Measurements from ENCODE around the gene MON2. TPM values are rescaled to one million over a fixed set of nuclear protein-coding genes. Genes with fewer than 3 reads are reported as not detected.
"Not testable (repeated sequence)": the region's sequence is repeated elsewhere in the genome, so short reads cannot be mapped to it uniquely, and the experiment has no call there.

Gene MON2
- 10 to 100 TPM; 75.1 to 79.3 TPM for total RNA-seq
- polyA plus RNA-seq: 10 to 100 TPM; 11.3 to 18.5 (median 11.5) TPM
- total RNA-seq: 77.5 to 169 (median 118) reads per million in 6 experiments

DNA sequence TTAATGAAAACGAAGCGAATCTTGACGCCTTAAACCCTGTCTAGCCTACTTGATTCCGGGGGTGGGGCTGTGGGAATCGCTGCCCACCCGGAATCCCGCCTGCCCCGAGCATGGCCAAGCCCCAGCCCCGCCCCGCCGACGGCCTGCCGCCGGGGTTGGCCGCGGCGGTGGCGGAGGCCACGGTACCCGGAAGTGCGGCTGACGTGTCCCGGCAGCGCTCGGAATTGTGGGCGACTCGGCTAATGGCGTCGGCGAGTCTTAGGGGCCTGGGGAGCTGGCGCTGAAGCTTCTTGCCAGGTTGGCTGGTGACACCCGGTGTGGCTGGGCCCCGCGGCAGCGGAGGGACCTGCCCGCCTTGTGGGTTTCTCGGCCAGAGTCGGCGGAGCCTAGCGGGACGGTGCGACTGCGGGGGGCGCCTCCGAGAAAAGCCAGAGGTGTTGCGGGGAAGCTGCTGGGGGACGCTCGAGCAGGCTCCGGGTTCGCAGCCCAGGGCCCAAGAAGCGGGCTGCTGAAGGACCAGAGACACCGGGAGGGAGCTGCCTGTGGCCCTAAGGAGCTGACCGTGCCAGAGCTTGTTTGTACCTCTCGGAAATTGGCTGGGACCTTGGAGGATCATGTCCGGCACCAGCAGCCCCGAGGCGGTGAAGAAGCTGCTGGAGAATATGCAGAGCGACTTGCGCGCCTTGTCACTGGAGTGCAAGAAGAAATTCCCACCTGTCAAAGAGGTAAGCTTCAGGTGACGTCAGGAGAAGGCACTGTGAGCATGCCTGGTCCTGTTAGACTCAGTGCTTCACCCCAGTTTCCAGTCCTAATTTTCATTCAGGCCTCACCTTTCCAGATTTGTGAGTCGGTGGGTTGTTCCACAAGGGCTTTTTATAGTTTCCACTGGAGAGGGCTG is at the start of gene MON2:
MON2 (plus strand) TSS at position 233 of the 898 bp plus-strand sequence; CDS start at position 615, 382 bp downstream.
- peak; percentile 92 to 95 for ATAC-seq
- H3K36me3 Mint-ChIP-seq: peaks cover 0 to 11% (median 5%) of the 10 kb centered on the region in 3 donors
- peaks cover 9 to 31% (median 20%) of the 10 kb centered on the region in 4 donors for H3K4me1 Mint-ChIP-seq
- H3K4me3 Mint-ChIP-seq: peak within 1 kb of the TSS; percentile 88 to 98 (median 92)
- peak; percentile 81 to 92 (median 84) for DNase-seq
- POLR2A ChIA-PET: interaction anchor here (0.6 to 2.0 kb wide), 5 partner anchors 9 to 207 kb away, joined by 3 to 21 read pairs (median 5); partner anchors contain the start of gene USP15
- H3K9me3 Mint-ChIP-seq: peaks cover 0 to 19% (median 6%) of the 10 kb centered on the region in 9 donors
- peaks cover 0 to 3% (median 0%) of the 10 kb centered on the region in 5 donors for H3K27me3 Mint-ChIP-seq
- peak within 1 kb of the TSS; percentile 93 to 98 (median 96) for H3K27ac Mint-ChIP-seq

DNA sequence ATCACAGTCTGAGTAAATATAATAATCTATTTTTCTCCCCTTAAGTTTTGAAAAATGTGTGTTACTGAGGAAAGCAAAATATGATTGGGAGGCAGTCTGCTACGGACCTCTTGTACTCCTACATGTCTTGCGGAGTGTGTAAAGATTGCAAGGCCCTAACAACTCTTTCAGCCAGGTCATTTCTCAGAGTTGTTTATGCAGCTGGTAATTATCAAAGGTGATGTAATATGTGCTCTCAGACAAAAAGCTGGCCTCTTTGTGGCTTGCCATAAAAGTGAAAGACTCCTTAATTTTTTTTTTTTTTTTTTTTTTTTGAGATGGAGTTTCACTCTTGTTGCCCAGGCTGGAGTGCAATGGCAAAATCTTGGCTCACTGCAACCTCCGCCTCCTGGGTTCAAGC is 40.5 kb upstream of the MON2 start:
- Mint-ChIP-seq H3K4me1 (no peaks in the 10 kb centered on the region), H3K4me3 (no peak overlapping the region), H3K27me3 (peaks cover 0 to 12% (median 4%) of the 10 kb centered on the region in 5 donors), H3K9me3 (peaks cover 16 to 59% (median 37%) of the 10 kb centered on the region in 9 donors), H3K27ac (no peak overlapping the region), H3K36me3 (peaks cover 0 to 32% (median 6%) of the 10 kb centered on the region in 3 donors)
- ATAC-seq (no peak), DNase-seq (no peak)
- POLR2A ChIA-PET: interaction anchor here (0.6 kb wide), 1 partner anchor 25 kb away, joined by 5 read pairs; no protein-coding TSS in a partner anchor

- Mint-ChIP-seq H3K27ac (no peak overlapping the region), H3K4me1 (peaks cover 0 to 2% (median 1%) of the 10 kb centered on the region in 4 donors), H3K9me3 (peaks cover 8 to 29% (median 17%) of the 10 kb centered on the region in 9 donors), H3K4me3 (no peak overlapping the region), H3K27me3 (peaks cover 2 to 16% (median 11%) of the 10 kb centered on the region in 5 donors), H3K36me3 (peaks cover 0 to 13% (median 6%) of the 10 kb centered on the region in 3 donors)
- no peak for DNase-seq
- no peak for ATAC-seq
- POLR2A ChIA-PET: no interaction called here
Observed at GRCh38 chr12:62429457-62429856, 37.2 kb upstream of the MON2 start.

DNA sequence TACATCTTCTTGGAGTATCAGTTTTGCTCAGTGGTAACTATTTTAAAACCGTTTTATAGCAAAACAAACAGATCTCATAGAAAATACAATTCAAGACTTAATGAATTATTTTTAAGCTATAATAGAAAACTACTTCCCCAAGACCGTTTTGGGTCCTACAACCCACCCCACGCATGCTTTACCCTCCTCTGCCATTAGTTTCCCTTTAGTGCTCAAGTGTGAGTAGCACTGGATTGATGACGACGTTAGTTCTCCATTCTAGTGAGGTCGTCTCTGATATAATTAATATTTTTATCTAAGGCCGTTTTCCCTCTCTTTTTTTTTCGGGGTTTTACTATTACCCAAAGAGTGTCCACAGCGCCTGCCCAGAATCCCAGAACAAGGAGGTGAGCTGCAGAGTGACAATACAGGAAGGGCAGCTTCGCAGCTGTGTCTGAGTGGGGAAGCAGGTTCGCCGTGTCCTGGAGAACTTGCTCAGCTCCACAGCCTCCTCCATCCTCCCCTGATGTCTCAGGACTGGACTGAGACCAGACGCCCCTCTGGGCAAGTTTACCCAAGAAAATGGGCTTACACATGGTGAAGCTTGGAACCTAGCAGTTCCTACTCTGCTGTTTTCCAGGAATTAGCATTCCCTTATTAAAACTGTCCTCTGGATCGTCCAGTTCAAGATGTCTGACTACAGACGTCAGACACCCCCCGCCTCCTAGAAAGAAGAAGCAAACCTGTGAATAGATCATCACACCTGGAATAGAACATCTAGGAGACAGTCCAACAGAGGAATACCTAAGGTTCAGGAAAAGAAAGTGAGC is 31.9 kb upstream of the MON2 start:
- peaks cover 11 to 24% (median 17%) of the 10 kb centered on the region in 4 donors for H3K4me1 Mint-ChIP-seq
- POLR2A ChIA-PET: interaction anchor here (1.0 to 1.5 kb wide), 2 partner anchors 17 to 33 kb away, joined by 3 to 5 read pairs; partner anchors contain the start of gene MON2
- ATAC-seq (peak; percentile 35), DNase-seq (no peak)
- H3K27ac Mint-ChIP-seq: no peak overlapping the region
- H3K27me3 Mint-ChIP-seq: peaks cover 15 to 49% (median 24%) of the 10 kb centered on the region in 5 donors
- no peaks in the 10 kb centered on the region for H3K9me3 Mint-ChIP-seq
- H3K4me3 Mint-ChIP-seq: peak overlapping the region; percentile 78 to 91 (median 86)
- H3K36me3 Mint-ChIP-seq: no peaks in the 10 kb centered on the region

DNA sequence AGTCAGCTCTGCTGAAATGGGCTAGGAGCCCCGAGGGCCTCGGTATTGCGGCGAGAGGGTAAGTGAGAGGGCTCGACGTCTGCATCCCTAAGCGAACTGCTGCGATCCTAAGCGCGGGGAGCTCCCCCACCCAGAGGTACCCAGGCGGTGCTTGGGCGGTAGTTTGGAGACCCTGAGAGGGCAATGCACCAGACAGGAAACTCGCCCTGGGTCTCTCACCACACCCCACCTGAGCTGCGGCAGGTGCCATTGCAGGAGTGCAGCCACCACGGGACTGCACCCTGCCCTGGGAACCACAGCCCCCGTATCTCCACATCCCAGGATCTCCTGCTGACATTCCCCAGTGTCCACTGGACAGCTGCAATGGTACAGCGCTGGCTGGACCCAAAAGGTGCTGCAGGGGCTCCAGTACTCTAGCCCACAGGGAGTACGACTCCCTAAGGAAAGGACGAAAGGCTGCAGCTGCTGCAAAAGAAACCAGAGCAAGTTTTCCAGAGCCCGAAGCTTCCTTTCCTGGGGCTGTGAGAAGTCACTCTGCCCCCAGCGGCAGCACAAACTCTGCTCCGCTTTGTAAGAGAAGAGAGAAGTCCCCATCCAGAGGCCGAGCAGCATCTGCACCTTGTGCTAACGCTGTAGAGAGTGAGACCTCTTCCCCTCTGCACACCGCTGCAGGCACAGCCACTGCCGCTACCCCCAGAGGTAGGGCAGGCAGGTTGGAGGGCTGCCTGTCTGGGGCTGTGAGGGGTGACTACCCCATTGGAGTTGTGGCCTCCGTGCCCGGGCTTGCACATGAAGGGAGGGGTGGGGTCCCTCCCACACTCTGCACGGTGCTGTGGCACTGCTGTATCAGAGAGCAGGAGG is 31.1 kb upstream of the MON2 start:
- POLR2A ChIA-PET: interaction anchor here (1.0 to 1.5 kb wide), 2 partner anchors 18 to 32 kb away, joined by 3 to 5 read pairs; partner anchors contain the start of gene MON2
- Mint-ChIP-seq H3K36me3 (no peaks in the 10 kb centered on the region), H3K27ac (peak overlapping the region in 4 of 10 donors; percentile 34 to 65 (median 45))

GRCh38 chr12:62436164-62436503 is 30.5 kb upstream of the MON2 start:
- ATAC-seq: no peak
- Mint-ChIP-seq H3K4me1 (peaks cover 11 to 24% (median 17%) of the 10 kb centered on the region in 4 donors), H3K9me3 (peaks cover 0 to 6% (median 2%) of the 10 kb centered on the region in 9 donors), H3K27ac (peak overlapping the region in 1 of 10 donors; percentile 9), H3K36me3 (no peaks in the 10 kb centered on the region), H3K27me3 (peaks cover 12 to 49% (median 21%) of the 10 kb centered on the region in 5 donors), H3K4me3 (peak overlapping the region; percentile 78 to 91 (median 86))
- POLR2A ChIA-PET: interaction anchor here (1.5 kb wide), 1 partner anchor 31 kb away, joined by 5 read pairs; the partner anchor contains the start of gene MON2
- DNase-seq: no peak

More for the DNA sequence above, 31.1 kb upstream of the MON2 start:
- Mint-ChIP-seq H3K4me3 (peak overlapping the region; percentile 78 to 91 (median 86)), H3K9me3 (peaks cover 0 to under 1% (median 0%) of the 10 kb centered on the region in 9 donors), H3K27me3 (peaks cover 14 to 49% (median 21%) of the 10 kb centered on the region in 5 donors), H3K4me1 (peaks cover 11 to 24% (median 17%) of the 10 kb centered on the region in 4 donors)
- peak; percentile 79 to 80 for ATAC-seq
- DNase-seq: peak in 9 of 10 donors; percentile 2 to 64 (median 23)

DNA sequence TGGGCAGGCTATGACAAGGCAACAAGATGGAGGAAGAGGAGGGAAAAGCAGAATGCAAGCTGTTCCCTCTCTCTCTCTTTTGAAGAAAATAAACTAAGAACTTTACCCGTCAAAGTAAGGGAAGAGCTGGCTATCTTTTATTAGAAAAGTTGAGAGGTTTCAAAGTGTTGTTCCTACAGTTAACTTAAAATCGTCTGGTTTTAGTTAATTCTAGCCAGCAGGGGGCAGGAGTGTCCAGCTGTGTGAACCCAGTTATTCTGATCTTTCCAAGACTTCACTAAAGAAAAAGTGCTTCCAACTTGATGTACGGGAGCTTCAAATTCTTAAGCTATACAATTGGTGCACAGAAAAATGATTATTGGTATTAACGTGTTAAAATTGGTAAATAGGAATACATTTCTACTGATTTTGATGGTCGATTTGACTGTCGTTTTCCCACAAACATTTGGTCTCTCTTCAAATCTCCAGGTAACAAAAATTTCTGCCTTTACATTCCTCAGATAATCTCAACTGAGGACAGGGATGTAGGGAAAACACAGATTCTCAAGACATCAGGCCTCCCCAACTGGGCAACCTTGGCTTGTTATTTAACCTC is 28.4 kb upstream of the MON2 start:
- POLR2A ChIA-PET: no interaction called here
- ATAC-seq (peak in 1 of 2 donors; percentile 33), DNase-seq (peak; percentile 19 to 73 (median 45))
- H3K27me3 Mint-ChIP-seq: peaks cover 9 to 43% (median 15%) of the 10 kb centered on the region in 5 donors
- H3K4me3 Mint-ChIP-seq: no peak overlapping the region
- H3K36me3 Mint-ChIP-seq: peaks cover 0 to 9% (median 0%) of the 10 kb centered on the region in 3 donors
- H3K4me1 Mint-ChIP-seq: peaks cover 11 to 24% (median 17%) of the 10 kb centered on the region in 4 donors
- no peak overlapping the region for H3K27ac Mint-ChIP-seq
- H3K9me3 Mint-ChIP-seq: peaks cover 4 to 26% (median 18%) of the 10 kb centered on the region in 9 donors

- Mint-ChIP-seq H3K27ac (no peak overlapping the region), H3K27me3 (peaks cover 0 to 3% (median 0%) of the 10 kb centered on the region in 5 donors), H3K4me1 (no peaks in the 10 kb centered on the region), H3K36me3 (peaks cover 0 to 18% (median 5%) of the 10 kb centered on the region in 3 donors), H3K4me3 (no peak overlapping the region), H3K9me3 (peaks cover 3 to 44% (median 25%) of the 10 kb centered on the region in 9 donors)
- ATAC-seq: no peak
- no peak for DNase-seq
- POLR2A ChIA-PET: no interaction called here
Observed at GRCh38 chr12:62446754-62447452, 19.7 kb upstream of the MON2 start.

GRCh38 chr12:62448436-62448835 is 18.2 kb upstream of the MON2 start:
- Mint-ChIP-seq H3K27ac (no peak overlapping the region), H3K36me3 (peaks cover 0 to 11% (median 5%) of the 10 kb centered on the region in 3 donors), H3K9me3 (peaks cover 2 to 28% (median 12%) of the 10 kb centered on the region in 9 donors), H3K4me1 (no peaks in the 10 kb centered on the region), H3K27me3 (peaks cover 0 to 3% (median 0%) of the 10 kb centered on the region in 5 donors), H3K4me3 (no peak overlapping the region)
- DNase-seq: no peak
- no peak for ATAC-seq
- POLR2A ChIA-PET: no interaction called here

- H3K4me1 Mint-ChIP-seq, H3K36me3 Mint-ChIP-seq, H3K4me3 Mint-ChIP-seq, H3K27me3 Mint-ChIP-seq, ATAC-seq, DNase-seq, POLR2A ChIA-PET, H3K9me3 Mint-ChIP-seq: not testable (repeated sequence)
- peak overlapping the region in 1 of 10 donors; percentile 6 for H3K27ac Mint-ChIP-seq
Observed at GRCh38 chr12:62455429-62455828, 11.2 kb upstream of the MON2 start.
